MG63 (cell line): ENCODE results near the gene ZDHHC13. TPM values are rescaled to one million over a fixed set of nuclear protein-coding genes. Genes with fewer than 3 reads are reported as not detected.

Experiments used
- DNase-seq: peaks from one replicate; pipeline ENCODE4 v3.0.0-alpha.2; 2020
- H3K27me3 ChIP-seq: fragments of 250-450 bp; sonication (Bioruptor Pico); 2 replicates; pipeline ENCODE4 v1.5.1; 2020; ENCODE audit warnings: mild to moderate bottlenecking, moderate library complexity
- H3K36me3 ChIP-seq: fragments of 250-450 bp; sonication (Bioruptor Pico); 2 replicates; pipeline ENCODE4 v1.5.1; 2020; ENCODE audit warnings: mild to moderate bottlenecking, moderate library complexity
- H3K4me3 ChIP-seq: fragments of 250-450 bp; sonication (Bioruptor Pico); 2 replicates; pipeline ENCODE4 v1.5.1; 2020; ENCODE audit warnings: mild to moderate bottlenecking, moderate library complexity
- H3K9me3 ChIP-seq: fragments of 250-450 bp; sonication (Bioruptor Pico); 2 replicates; pipeline ENCODE4 v1.5.1; 2020; ENCODE audit warnings: mild to moderate bottlenecking, moderate library complexity
- total RNA-seq: library from RNA; depleted of rRNA; stranded (reverse); fragments of >200 nt; shearing (Covaris generic); gene quantifications from 2 replicates; pipeline ENCODE4 v1.2.3, GENCODE V29; 2014; ENCODE audit warnings: low replicate concordance; rRNA removed

The ZDHHC13 gene, protein sequence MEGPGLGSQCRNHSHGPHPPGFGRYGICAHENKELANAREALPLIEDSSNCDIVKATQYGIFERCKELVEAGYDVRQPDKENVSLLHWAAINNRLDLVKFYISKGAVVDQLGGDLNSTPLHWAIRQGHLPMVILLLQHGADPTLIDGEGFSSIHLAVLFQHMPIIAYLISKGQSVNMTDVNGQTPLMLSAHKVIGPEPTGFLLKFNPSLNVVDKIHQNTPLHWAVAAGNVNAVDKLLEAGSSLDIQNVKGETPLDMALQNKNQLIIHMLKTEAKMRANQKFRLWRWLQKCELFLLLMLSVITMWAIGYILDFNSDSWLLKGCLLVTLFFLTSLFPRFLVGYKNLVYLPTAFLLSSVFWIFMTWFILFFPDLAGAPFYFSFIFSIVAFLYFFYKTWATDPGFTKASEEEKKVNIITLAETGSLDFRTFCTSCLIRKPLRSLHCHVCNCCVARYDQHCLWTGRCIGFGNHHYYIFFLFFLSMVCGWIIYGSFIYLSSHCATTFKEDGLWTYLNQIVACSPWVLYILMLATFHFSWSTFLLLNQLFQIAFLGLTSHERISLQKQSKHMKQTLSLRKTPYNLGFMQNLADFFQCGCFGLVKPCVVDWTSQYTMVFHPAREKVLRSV
- 6.4 and 14.7 TPM in 2 replicates for total RNA-seq

- Histone ChIP-seq H3K9me3 (no peaks in the 10 kb centered on the region), H3K36me3 (no peaks in the 10 kb centered on the region), H3K4me3 (peak within 1 kb of the TSS; percentile 78), H3K27me3 (no peaks in the 10 kb centered on the region)
- peak; percentile 91 for DNase-seq
These were observed at the start of gene ZDHHC13 for GRCh38 chr11:19116971-19117759. TSS of gene ZDHHC13 (plus strand) at chr11:19117168. CDS start at chr11:19117250, 82 bp downstream.

DNA sequence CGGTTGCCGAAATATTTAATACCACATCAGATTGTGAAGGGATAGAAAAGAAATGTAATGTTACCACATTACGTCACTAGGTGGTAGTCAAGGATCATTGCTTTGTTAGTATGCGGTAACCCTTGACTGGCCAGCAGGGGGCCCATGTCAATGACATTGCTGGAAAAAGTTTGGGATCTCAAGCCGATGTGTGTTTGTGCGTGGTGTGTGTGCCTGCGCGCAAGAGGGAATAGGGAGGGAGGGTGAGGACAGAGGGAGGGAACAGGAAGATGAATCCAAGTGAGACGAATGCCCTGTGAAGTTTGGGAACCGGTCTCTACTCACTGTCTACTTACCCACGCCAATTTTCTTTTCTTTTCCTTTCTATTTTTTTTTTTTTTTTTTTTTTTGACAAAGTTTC is 45.7 kb upstream of the ZDHHC13 start:
- Histone ChIP-seq H3K36me3 (no peaks in the 10 kb centered on the region), H3K9me3 (0 out of 2 replicates have a peak, but pooled peaks cover 3% of the 10 kb centered on the region), H3K4me3 (no peak overlapping the region), H3K27me3 (no peaks in the 10 kb centered on the region; the same call in 1 of the 2 replicates)
- peak; percentile 64 for DNase-seq

DNA sequence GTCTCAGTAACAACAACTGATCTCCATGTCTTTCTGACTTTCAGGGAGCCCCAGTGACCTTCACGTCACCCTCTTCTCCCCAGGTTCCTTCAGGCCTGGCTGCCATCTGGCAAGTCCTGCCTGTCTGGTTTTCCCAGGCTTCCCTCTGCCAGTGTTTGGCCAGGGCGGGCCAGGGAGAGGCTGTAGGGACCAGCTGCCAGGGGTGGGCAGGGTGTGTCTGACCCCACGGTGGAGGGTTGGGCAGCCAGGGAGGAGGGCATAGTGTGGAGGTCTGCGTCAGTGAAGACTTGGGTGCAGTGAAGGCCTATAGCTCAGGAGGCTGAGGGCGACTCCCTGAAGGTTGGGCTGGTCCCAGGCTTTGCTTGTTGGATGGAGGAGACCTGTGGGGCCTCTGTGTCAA is 44.5 kb upstream of the ZDHHC13 start:
- Histone ChIP-seq H3K9me3 (0 out of 2 replicates have a peak, but pooled peaks cover 3% of the 10 kb centered on the region), H3K27me3 (no peaks in the 10 kb centered on the region; the same call in 1 of the 2 replicates), H3K36me3 (no peaks in the 10 kb centered on the region), H3K4me3 (no peak overlapping the region)
- DNase-seq: no peak

- Histone ChIP-seq H3K4me3 (no peak overlapping the region), H3K9me3 (0 out of 2 replicates have a peak, but pooled peaks cover 3% of the 10 kb centered on the region), H3K27me3 (no peaks in the 10 kb centered on the region; the same call in 1 of the 2 replicates), H3K36me3 (no peaks in the 10 kb centered on the region)
- DNase-seq: no peak
These were observed 43.2 kb upstream of the ZDHHC13 start for GRCh38 chr11:19073454-19074415.

GRCh38 chr11:19075636-19076035 is 41.3 kb upstream of the ZDHHC13 start:
- H3K9me3 ChIP-seq: no peaks in the 10 kb centered on the region
- no peaks in the 10 kb centered on the region; the same call in 1 of the 2 replicates for H3K27me3 ChIP-seq
- H3K36me3 ChIP-seq: no peaks in the 10 kb centered on the region
- no peak overlapping the region for H3K4me3 ChIP-seq
- no peak for DNase-seq

GRCh38 chr11:19076744-19077589 is 40.0 kb upstream of the ZDHHC13 start:
- Histone ChIP-seq H3K27me3 (no peaks in the 10 kb centered on the region), H3K36me3 (no peaks in the 10 kb centered on the region), H3K4me3 (no peak overlapping the region), H3K9me3 (no peaks in the 10 kb centered on the region)
- peak; percentile 26 for DNase-seq

DNA sequence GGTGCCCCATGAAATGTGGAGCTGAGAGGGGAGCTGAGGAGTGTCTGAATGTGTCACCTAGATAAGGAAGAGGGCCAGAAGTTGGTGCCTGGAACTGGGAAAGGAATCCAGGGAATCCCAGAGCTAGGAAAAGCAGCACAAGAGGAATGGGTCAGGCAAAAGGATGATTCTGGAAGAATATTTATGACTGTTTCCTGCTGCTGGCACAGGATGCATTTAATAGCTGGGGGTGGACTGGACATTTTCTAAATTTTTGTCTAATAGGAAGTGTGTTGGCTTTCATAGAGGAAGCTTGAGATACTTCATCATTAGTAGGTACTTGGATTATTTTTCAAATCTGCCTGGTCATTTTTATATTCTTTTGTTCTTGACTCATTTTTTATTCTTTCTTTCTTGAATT is 39.0 kb upstream of the ZDHHC13 start:
- H3K4me3 ChIP-seq: no peak overlapping the region
- DNase-seq: no peak
- no peaks in the 10 kb centered on the region for H3K9me3 ChIP-seq
- H3K36me3 ChIP-seq: no peaks in the 10 kb centered on the region
- no peaks in the 10 kb centered on the region for H3K27me3 ChIP-seq

DNA sequence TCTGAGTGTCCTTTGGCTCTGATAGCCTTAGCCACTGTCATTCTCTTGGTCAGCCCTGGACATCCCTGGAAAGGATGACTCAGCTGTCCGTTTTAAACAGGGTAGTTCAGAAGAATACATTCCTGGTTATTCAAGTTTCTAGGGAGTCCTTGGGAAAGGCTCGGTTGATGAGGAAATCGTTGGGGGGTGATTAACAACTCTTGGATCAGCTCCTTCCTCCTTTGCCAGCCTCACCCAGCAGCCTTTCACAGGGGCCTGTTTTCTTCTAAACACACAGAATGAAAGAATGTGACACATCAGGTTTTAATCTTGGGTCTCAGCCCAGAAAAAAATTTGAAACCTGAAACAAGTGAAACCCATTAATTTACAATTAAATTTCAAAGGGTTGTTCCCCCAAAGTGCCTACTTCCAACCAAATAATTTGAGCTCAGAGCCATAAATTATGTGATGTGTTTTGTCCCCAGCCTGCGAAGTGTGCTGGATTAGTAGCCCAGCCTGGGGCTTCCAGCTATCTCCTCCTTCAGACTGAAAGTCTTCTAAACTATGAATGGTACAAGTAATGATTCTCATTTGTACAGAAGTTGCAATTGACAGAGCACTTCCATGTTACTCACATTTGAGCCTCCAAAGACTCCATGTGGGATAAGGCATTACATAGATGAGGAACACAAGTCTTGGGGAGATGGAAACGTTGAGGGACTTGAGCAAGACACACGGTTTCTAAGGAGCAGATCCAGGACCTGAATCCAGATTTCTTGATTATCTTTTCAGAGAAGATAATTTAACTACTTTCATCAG is 37.1 kb upstream of the ZDHHC13 start:
- Histone ChIP-seq H3K27me3 (no peaks in the 10 kb centered on the region), H3K9me3 (no peaks in the 10 kb centered on the region), H3K36me3 (no peaks in the 10 kb centered on the region), H3K4me3 (no peak overlapping the region)
- peak; percentile 76 for DNase-seq

DNA sequence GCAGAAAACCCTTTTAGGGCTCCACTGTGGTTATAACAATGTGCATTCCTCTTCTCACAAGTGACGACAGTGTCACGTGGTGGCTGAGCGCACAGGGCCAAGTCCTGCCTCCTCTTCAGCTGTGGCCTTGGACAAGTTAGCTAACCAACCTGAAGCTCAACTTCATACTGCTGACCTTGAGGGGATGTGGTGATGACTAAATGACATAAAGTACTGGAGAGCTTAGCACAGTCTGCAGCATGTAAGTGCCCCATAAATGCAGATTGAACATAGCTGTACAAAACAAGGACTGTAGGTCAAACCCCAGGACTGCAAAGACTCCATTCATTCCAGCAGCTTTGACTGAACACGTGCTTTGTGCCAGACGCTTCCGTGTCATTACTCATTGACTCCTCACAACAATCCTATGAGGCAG is 36.4 kb upstream of the ZDHHC13 start:
- no peaks in the 10 kb centered on the region for H3K27me3 ChIP-seq
- H3K9me3 ChIP-seq: no peaks in the 10 kb centered on the region
- no peaks in the 10 kb centered on the region for H3K36me3 ChIP-seq
- no peak overlapping the region for H3K4me3 ChIP-seq
- DNase-seq: peak; percentile 16

DNA sequence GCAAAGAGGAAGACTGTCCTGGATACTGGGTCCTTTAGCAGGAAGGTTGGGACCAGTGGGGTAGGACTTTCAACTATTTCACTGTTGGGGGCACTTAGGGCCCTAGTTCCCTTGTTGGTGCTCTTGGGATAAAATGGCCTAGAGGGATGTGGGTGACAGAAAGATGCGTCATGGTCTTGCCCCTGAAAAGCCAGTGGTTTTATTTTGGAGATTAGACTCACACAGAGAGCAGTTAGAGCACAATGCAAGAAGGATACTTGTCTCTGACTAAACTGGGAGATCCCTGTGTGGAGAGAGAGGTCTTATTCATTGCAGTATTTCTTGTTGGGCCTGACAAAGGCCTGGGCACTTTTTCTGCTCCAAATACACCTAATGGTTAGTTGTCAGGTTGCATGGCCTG is 33.8 kb upstream of the ZDHHC13 start:
- H3K36me3 ChIP-seq: no peaks in the 10 kb centered on the region
- H3K27me3 ChIP-seq: no peaks in the 10 kb centered on the region
- no peak for DNase-seq
- H3K9me3 ChIP-seq: no peaks in the 10 kb centered on the region
- H3K4me3 ChIP-seq: no peak overlapping the region

DNA sequence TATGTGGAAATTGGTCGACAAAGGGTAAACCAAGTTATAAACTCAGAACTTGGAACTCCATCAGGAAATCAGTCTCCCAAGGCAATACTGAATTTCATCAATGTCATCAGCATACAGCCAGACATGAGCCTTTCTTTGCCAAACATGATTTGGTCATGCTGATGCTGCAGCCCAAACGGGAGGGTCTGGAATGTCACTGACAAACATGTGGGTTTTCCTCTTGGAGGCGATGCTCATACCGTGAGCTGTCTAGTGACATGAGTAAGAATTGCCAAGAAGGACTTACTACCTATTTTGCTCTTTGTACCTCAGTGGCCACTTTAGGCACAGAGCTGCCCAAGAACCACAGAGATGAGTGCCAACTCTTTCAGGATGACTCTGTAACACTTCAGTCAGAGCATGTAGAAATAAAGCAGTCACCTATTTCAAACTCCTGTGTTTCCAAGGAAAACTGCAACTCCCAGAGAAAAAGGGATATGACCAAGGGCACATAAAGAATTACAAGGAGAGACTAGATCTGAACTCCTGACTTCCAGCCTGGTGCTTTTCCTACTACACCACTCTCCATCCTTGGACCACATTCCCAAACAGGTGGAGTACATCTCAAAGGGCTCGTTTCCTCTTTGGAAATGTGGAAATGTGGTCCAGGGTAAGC is 32.2 kb upstream of the ZDHHC13 start:
- no peaks in the 10 kb centered on the region for H3K9me3 ChIP-seq
- DNase-seq: no peak
- H3K27me3 ChIP-seq: no peaks in the 10 kb centered on the region
- no peak overlapping the region for H3K4me3 ChIP-seq
- H3K36me3 ChIP-seq: no peaks in the 10 kb centered on the region

DNA sequence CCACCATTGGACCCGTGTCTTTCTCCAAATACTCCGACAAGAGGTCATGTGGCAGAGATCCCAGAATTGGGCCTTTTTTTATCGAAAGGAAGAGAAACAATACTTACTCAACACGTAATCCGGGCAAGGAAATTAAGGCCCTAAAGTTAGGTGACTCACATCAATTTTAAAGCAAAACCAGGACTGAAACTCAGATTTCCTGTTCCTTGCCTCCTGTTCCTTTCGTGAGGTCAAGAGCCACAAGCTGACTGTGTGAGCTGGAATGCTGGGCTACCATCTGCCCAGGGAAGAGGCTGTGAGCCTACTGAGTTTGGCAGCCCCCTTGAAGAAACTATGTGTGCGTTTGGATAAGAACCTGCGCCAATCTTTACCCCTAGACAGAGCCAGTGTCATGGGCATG is 29.3 kb upstream of the ZDHHC13 start:
- DNase-seq: peak; percentile 80

DNA sequence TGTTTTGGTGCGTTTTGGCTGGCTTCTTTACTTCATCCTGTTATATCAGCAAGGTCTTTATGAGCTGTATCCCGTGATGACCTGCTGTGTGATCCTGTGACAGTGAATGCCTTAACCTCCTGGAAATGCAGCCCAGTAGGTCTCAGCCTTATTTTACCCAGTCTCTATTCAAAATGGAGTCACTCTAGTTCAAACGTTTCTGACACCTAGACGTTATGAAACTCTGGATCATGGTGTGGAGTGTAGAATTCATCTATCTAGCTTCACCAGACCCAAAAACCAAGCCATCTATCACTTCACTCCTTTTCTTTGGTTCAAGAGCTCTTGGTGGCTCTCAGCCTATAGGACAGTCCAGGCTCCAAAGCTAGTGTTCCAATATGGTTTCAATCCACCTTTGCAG is 28.2 kb upstream of the ZDHHC13 start:
- H3K9me3 ChIP-seq: no peaks in the 10 kb centered on the region
- H3K36me3 ChIP-seq: no peaks in the 10 kb centered on the region
- DNase-seq: no peak
- no peak overlapping the region for H3K4me3 ChIP-seq
- H3K27me3 ChIP-seq: no peaks in the 10 kb centered on the region

More for the DNA sequence above, 29.3 kb upstream of the ZDHHC13 start:
- Histone ChIP-seq H3K36me3 (no peaks in the 10 kb centered on the region), H3K9me3 (no peaks in the 10 kb centered on the region), H3K27me3 (no peaks in the 10 kb centered on the region), H3K4me3 (no peak overlapping the region)

DNA sequence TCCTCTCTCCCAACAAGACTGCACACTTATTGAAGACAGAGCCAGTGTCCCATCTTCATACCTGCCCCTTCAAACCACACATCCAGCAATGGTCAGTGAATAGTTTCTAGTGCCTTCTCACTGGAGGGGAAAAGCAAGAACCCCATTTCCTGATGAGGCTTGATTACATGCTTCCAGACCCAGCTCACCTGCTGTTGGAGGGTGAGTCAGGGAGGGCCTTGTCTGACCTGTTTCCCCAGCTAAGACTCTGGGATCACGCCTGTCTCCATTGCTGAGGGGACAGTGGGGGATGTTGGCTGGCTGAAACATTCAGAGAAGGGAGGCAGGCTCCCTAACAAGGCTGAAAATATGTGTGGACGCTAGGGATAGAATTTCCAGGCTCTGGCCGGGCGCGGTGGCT is 27.5 kb upstream of the ZDHHC13 start:
- no peaks in the 10 kb centered on the region for H3K9me3 ChIP-seq
- DNase-seq: no peak

More for the DNA sequence above, 27.5 kb upstream of the ZDHHC13 start:
- Histone ChIP-seq H3K4me3 (no peak overlapping the region), H3K27me3 (no peaks in the 10 kb centered on the region), H3K36me3 (no peaks in the 10 kb centered on the region)
